ENCODE measurements around the gene PTAR1.

GRCh38 chr9:69696802-69697201, 63.0 kb downstream of the PTAR1 start:
- TF ChIP-seq TARDBP (IDR thresholded peaks at IDR 0.05) = no peak
- TF ChIP-seq FOXM1 (IDR thresholded peaks at IDR 0.05; ENCODE audit: borderline replicate concordance) = no peak
- no peak for TF ChIP-seq ELF4 (IDR thresholded peaks at IDR 0.05)
- no peak for TF ChIP-seq ARNT (IDR thresholded peaks at IDR 0.05)
- TF ChIP-seq FOXA1 (IDR thresholded peaks at IDR 0.05) = no peak
- no peak for TF ChIP-seq SUZ12 (IDR thresholded peaks at IDR 0.05)
- TF ChIP-seq L3MBTL2 (conservative IDR thresholded peaks at IDR 0.05) = no peak
- no peak for TF ChIP-seq BHLHE40 (IDR thresholded peaks at IDR 0.05; ENCODE audit: borderline replicate concordance)
- no peak for TF ChIP-seq LEF1 (IDR thresholded peaks at IDR 0.05; ENCODE audit: borderline replicate concordance)
- no peak for TF ChIP-seq NFRKB (IDR thresholded peaks at IDR 0.05)
- TF ChIP-seq HDGF (IDR thresholded peaks at IDR 0.05; ENCODE audit: borderline replicate concordance) = no peak
- no peak for TF ChIP-seq FOXK2 (IDR thresholded peaks at IDR 0.05)
- TF ChIP-seq SP1 (IDR thresholded peaks at IDR 0.05) = no peak
